SK-N-MC (cell line): ENCODE data around the gene SPATA24.
"Not testable (repeated sequence)": the region's sequence is repeated elsewhere in the genome, so short reads cannot be mapped to it uniquely, and the experiment has no call there.

Experiments used
- DNase-seq: peaks from one replicate; pipeline ENCODE4 v3.0.0-alpha.2; 2011; ENCODE audit warnings: low read depth, low spot score
- H3K27ac ChIP-seq: fragments of 200-600 bp; sonication (generic); 2 replicates; pipeline ENCODE4 v1.5.1; 2016; ENCODE audit warnings: mixed run types
- H3K36me3 ChIP-seq: fragments of 200-600 bp; sonication (generic); 2 replicates; pipeline ENCODE4 v1.6.1; 2017; ENCODE audit warnings: antibody characterized with exemption, low read length, mixed read lengths; ENCODE audit not compliant: insufficient read depth
- H3K4me3 ChIP-seq: fragments of 200-600 bp; sonication (generic); 2 replicates; pipeline ENCODE4 v1.5.1; 2016
- H3K9ac ChIP-seq: fragments of 200-600 bp; sonication (generic); 2 replicates; pipeline ENCODE4 v1.8.0; 2017; ENCODE audit warnings: mixed run types, mixed read lengths; ENCODE audit not compliant: insufficient read length
- H3K9me3 ChIP-seq: fragments of 200-600 bp; sonication (generic); 2 replicates; pipeline ENCODE4 v1.6.1; 2017; ENCODE audit warnings: low read depth, mild to moderate bottlenecking, antibody characterized with exemption, low read length, moderate library complexity, mixed read lengths
- EZH2 ChIP-seq: fragments of 200-600 bp; sonication (generic); IDR thresholded peaks from one replicate; pipeline ENCODE4 v1.6.1; 2017; ENCODE audit warnings: antibody characterized with exemption
- FOXP2 ChIP-seq: optimal IDR thresholded peaks from 2 replicates; pipeline ENCODE3; 2011; ENCODE audit warnings: mild to moderate bottlenecking, moderate library complexity; ENCODE audit not compliant: insufficient read depth; ENCODE audit errors: extremely low read length, control extremely low read depth
- POLR2AphosphoS5 ChIP-seq: IDR thresholded peaks from 2 replicates; pipeline ENCODE4 v1.6.1; 2012; ENCODE audit warnings: mild to moderate bottlenecking, low read depth, low read length, borderline replicate concordance

SPATA24 gene

DNA sequence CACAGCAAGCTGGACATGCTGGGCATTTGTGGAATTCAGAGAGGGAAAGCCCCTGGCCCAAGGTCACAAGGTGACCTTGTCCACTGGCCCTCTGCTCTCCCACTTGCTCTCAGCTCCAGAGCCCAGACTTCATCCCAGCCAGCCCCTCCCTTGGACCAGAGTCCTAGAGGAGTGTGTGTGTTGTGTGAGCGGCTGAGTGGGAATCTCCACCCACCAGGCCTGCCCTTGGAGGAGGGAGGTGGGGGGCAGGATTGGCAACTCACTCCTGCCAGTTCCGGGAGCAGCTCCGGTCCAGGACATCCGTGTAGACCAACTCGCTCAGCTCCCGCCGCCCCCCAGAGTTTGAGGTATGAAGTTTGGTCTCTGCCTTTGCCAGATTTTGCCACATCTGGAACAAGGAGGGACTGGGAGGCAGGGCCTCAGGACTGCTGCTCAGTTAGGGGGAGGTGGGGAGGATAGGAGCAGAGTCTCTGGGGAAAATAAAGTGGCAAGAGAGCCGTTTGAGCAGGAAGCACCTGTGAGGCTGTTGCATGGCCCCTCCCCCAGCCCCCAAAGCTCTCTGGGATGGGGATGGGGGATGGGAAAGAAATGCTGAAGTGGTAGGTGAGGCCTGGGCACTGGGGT is 15.6 kb downstream of the SPATA24 start:
- no peak for DNase-seq
- Histone ChIP-seq H3K9ac (no peak overlapping the region), H3K4me3 (no peak overlapping the region)

DNA sequence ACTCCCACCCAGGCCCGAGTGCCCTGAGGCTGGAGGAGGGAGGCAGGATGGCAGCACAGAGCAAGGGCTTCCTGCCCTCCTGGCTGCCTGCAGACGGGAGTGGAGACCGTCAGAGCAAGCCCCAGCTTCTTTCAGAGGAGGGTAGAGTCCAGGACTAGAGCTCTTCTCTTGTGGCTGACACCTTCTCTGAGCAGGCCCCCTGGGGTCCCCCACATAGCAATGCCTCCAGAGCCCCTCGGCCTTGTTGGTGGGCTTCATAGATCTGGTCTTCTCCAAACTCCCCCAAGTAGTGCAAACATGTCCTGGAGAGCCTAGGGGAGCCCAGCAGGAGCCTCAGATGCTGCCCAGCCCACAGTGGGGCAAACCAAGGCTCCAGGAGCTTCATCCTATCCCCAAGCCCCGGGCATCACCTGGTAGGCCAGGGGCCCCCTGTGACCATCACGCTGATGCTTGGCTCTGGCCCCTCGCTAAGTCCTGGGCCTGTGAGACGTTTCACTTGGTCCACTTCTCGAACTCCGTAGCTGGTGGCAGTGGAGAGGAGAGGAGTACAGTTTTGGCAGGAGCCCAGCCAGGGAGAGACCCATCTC is 16.2 kb downstream of the SPATA24 start:
- DNase-seq = no peak
- no peaks in the 10 kb centered on the region for H3K9me3 ChIP-seq
- no peak overlapping the region for H3K27ac ChIP-seq
- H3K4me3 ChIP-seq = no peak overlapping the region
- no peak overlapping the region for H3K9ac ChIP-seq
- no peak for TF ChIP-seq FOXP2
- no peak for TF ChIP-seq POLR2AphosphoS5
- TF ChIP-seq EZH2 = no peak
- H3K36me3 ChIP-seq = no peaks in the 10 kb centered on the region

More for the DNA sequence above, 15.6 kb downstream of the SPATA24 start:
- no peak for TF ChIP-seq POLR2AphosphoS5
- no peak for TF ChIP-seq EZH2
- TF ChIP-seq FOXP2 = no peak
- Histone ChIP-seq H3K27ac (no peak overlapping the region), H3K36me3 (no peaks in the 10 kb centered on the region), H3K9me3 (no peaks in the 10 kb centered on the region)

DNA sequence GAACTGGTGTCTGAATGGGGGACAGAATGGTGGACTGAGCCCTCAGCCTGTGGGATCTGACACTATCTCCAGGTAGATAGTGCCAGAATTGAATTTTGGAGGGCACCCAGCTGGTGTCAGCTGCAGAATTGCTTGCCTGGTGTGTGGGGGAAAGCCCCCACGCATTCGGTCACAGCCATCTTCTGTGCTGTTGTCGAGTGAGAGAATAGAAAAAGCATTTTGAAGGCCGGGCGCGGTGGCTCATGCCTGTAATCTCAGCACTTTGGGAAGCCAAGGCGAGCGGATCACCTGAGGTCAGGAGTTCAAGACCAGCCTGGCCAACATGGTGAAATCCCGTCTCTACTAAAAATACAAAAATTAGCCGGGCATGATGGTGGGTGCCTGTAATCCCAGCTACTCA is 16.9 kb downstream of the SPATA24 start:
- DNase-seq, H3K9ac ChIP-seq, H3K27ac ChIP-seq, H3K9me3 ChIP-seq, H3K36me3 ChIP-seq, H3K4me3 ChIP-seq: not testable (repeated sequence)

DNA sequence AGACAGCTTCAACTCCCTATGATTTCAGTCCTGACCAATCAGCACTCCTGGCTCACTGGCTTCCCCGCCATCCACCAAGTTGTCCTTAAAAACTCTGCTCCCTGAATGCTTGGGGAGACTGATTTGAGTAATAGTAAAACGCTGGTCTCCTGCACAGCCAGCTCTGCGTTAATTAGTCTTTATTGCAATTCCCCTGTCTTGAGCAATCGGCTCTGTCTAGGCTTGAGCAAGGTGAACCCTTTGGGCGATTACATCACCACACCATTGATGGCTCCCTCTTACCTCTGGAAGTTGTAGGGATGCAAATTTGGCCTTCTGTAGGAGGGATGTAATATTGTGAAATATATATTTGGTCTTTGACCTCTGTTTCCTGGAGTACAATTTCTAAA is 17.8 kb downstream of the SPATA24 start:
- no peak overlapping the region for H3K9ac ChIP-seq
- H3K4me3 ChIP-seq = no peak overlapping the region
- H3K36me3 ChIP-seq = no peaks in the 10 kb centered on the region
- H3K9me3 ChIP-seq = no peaks in the 10 kb centered on the region
- TF ChIP-seq FOXP2 (no peak), POLR2AphosphoS5 (no peak), EZH2 (no peak)
- no peak for DNase-seq
- no peak overlapping the region for H3K27ac ChIP-seq

DNA sequence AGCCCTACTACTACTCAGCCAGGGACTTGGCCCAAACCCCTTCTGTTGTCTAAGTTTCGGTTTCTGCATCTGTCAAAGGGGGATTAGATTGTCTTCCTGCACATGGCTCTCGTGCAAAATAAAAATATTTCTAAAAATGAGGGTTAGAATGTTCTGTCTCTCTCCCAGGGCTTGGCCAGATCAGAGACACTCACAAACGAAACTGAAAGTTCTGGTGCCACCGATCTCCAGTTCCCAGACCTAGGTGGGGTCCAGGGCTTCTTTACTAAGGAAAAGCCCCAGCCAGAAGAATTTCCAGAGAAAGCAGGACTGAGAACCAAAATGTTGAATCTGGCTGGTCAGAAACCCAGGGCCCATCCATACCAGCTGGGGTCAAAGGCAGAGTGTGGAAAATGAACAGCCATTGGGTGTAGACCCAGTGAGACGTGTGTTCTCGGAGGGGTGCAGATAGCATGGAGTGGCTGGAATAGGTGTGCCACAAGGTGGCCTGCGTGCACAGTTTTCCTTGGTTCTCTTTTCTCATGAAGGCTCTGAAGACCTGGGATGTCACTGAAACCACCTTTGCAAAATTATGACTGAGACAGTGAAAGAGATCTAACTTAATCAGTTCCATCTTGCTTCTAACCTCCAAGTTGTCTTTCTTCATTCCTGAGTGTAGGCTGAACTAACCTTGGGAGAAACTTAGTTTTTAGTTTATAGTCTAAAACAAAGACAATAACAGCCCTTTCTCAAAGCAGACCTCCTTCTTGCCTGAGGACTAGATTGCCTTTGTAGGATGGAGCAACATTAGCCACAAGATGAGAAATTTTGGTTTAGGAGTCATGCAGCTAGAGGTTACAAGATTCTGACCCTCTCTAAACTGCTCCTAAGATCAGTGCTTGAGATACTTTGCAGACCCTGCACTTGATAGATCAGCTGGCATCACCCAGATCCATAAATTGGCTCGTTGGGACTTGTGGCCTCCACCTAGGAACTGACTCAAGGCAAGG is 18.5 kb downstream of the SPATA24 start:
- TF ChIP-seq FOXP2 = no peak
- TF ChIP-seq POLR2AphosphoS5 = no peak
- no peak for TF ChIP-seq EZH2
- no peaks in the 10 kb centered on the region for H3K36me3 ChIP-seq
- H3K9ac ChIP-seq = no peak overlapping the region
- H3K4me3 ChIP-seq = no peak overlapping the region
- H3K9me3 ChIP-seq = no peaks in the 10 kb centered on the region
- H3K27ac ChIP-seq = no peak overlapping the region
- DNase-seq = no peak

DNA sequence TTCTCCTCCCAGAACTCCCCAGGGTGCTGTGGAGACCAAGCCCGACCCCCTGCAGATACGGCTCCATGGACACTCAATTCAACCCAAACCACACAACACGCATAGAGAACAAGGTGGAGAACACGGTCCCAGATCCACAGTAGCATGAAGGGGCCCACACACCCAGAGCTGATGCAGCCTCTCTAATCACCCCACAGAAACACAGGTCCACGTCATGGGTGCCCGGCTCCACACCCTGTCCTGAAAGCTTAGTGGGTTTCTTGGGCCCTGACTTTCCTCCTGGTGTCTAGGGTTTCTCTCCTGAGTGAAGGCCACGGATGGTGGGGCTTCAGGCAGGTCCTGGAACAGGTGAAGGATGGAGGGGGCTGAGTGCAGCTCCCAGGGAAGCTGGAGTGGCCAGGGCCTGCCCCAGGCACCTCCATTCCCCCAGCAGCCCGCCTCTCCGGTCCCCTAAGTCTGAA is 19.3 kb downstream of the SPATA24 start:
- Histone ChIP-seq H3K9ac (no peak overlapping the region), H3K9me3 (no peaks in the 10 kb centered on the region), H3K4me3 (no peak overlapping the region), H3K36me3 (no peaks in the 10 kb centered on the region), H3K27ac (no peak overlapping the region)
- no peak for DNase-seq
- TF ChIP-seq FOXP2 = no peak
- TF ChIP-seq POLR2AphosphoS5 = no peak
- no peak for TF ChIP-seq EZH2

DNA sequence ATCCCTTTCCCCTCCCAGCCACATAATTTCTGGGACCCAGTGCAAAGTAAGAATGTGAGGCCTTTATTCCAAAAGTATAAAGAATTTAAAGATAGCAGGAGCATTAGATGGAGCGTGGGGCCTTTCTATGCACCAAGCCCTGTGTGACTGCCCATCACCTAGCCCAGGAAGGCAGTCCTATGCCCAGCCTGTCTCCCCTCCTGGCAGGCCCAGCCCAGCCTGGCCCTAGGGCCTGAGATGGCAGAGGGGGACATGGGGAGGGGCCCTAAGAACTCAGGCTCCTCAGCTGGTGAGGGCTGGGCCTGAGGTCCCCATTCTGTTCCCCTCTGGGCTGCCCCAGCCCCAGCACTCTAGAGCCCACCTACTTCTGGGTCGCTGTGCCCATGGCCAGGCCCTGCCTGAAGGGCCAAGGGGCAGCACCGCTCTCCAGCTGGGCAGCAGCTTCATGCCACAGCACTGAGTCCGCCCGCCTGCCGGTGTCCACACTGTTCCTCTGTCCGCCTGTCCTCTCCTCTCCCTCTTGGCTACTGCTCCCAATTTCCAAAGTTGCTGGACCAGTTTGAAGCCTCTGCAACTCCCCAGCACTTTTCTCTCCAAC is 19.8 kb downstream of the SPATA24 start:
- Histone ChIP-seq H3K36me3 (no peaks in the 10 kb centered on the region), H3K9ac (no peak overlapping the region), H3K9me3 (no peaks in the 10 kb centered on the region), H3K4me3 (no peak overlapping the region), H3K27ac (no peak overlapping the region)
- TF ChIP-seq FOXP2 = no peak
- TF ChIP-seq EZH2 = no peak
- TF ChIP-seq POLR2AphosphoS5 = no peak
- no peak for DNase-seq
